ENCODE results near the gene AGPS.
A peak's percentile ranks its signal among the peaks of the same experiment; 100 is the strongest.

The AGPS gene

DNA sequence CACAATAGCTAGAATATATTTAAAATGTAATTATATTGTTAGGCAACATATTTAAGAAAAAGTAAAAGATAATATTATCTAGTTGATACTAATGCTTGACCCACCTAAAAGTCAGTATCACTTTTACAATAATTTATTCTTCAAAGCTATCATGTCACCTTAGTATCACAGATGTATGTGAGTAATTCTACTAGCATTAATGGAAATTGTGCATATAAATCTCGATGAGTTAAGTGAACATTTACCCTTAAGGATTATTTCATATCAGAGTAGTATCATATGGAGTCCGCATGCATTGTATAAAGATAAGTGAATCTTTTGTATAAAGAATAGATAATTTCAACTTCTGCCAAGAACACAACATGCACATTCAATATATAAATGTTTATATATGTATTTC, 103.4 kb downstream of the AGPS start:
- Mint-ChIP-seq H3K27me3 (no peaks in the 10 kb centered on the region), H3K4me1 (no peaks in the 10 kb centered on the region), H3K36me3 (ENCODE audit: insufficient read depth) (peaks cover 20% of the 10 kb centered on the region), H3K4me3 (no peak overlapping the region), H3K9me3 (no peaks in the 10 kb centered on the region), H3K27ac (ENCODE audit: low read depth) (no peak overlapping the region)
- ATAC-seq (replicated peaks; ENCODE audit: extremely low read depth, poor library complexity, severe bottlenecking) (no peak), DNase-seq (ENCODE audit: low spot score in 2 of 2) (no peak)

DNA sequence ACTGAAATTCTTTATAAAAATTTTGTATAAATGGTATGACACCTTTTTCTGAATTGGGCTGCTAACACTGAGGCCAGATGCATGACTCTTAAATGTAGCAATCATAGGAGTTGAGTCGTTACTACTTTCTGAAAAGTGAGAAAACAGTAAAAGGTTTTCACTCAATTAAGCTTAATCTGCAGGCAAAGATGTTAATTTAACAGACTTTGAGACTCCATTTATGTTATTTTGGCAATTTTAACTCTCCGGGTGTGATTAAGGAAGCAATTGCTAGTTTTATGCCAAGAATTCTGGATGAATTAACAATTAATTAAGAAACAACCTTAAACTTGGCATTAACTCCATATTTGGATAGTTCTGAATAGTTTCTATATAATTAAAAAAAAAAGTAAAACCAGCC, 104.3 kb downstream of the AGPS start:
- H3K36me3 Mint-ChIP-seq (ENCODE audit: insufficient read depth) = peaks cover 20% of the 10 kb centered on the region
- H3K9me3 Mint-ChIP-seq = no peaks in the 10 kb centered on the region
- no peak overlapping the region for H3K27ac Mint-ChIP-seq (ENCODE audit: low read depth)
- no peak overlapping the region for H3K4me3 Mint-ChIP-seq
- DNase-seq (ENCODE audit: low spot score in 2 of 2) (no peak), ATAC-seq (replicated peaks; ENCODE audit: extremely low read depth, poor library complexity, severe bottlenecking) (no peak)
- no peaks in the 10 kb centered on the region for H3K27me3 Mint-ChIP-seq
- no peaks in the 10 kb centered on the region for H3K4me1 Mint-ChIP-seq

DNA sequence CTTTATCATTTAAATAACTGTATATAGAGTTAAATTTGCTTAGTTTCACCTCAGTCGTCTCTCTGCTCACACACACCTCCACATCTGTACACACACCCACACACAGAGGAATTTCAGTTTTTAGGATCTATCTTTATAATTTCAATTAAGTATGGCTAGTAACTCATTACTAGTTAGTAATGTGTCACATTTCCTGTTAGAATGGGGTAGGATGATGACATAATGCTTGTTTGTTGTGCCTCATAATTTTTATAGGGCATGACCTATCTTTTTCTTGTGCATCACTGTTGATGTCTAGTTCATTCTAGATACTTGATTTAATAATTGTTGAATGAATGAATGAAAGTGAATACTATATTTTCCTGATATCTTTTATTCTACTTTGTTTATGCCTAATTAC, 108.6 kb downstream of the AGPS start:
- no peaks in the 10 kb centered on the region for H3K9me3 Mint-ChIP-seq
- ATAC-seq (replicated peaks; ENCODE audit: extremely low read depth, poor library complexity, severe bottlenecking) (no peak), DNase-seq (ENCODE audit: low spot score in 2 of 2) (no peak)
- no peak overlapping the region for H3K27ac Mint-ChIP-seq (ENCODE audit: low read depth)
- no peaks in the 10 kb centered on the region for H3K4me1 Mint-ChIP-seq
- H3K36me3 Mint-ChIP-seq (ENCODE audit: insufficient read depth) = peaks cover 15% of the 10 kb centered on the region
- H3K27me3 Mint-ChIP-seq = no peaks in the 10 kb centered on the region
- no peak overlapping the region for H3K4me3 Mint-ChIP-seq

- DNase-seq (ENCODE audit: low spot score in 2 of 2) = no peak
- Mint-ChIP-seq H3K9me3 (no peaks in the 10 kb centered on the region), H3K4me3 (no peak overlapping the region), H3K4me1 (no peaks in the 10 kb centered on the region), H3K36me3 (ENCODE audit: insufficient read depth) (peaks cover 19% of the 10 kb centered on the region), H3K27me3 (no peaks in the 10 kb centered on the region), H3K27ac (ENCODE audit: low read depth) (no peak overlapping the region)
- ATAC-seq (replicated peaks; ENCODE audit: extremely low read depth, poor library complexity, severe bottlenecking) = no peak
These were observed 113.9 kb downstream of the AGPS start for GRCh38 chr2:177506505-177506904.

DNA sequence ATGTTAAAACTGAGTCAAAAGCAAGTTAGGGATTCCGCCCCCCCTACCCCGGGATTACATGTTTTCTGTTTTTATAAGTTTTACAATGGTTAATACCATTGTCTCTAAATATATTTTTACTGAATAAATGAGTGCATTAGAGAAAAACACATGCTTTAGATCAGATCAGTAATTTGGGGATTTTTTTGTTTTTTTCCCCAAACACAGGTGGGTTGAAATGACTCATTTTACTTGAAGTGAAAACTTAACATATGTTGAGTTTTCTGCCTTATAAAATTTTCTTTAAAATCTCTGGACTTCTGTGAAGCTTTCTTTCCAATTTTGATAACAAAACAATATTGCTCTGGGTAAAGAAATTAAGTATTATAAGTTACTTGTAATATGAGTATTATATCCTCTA, 114.4 kb downstream of the AGPS start:
- Mint-ChIP-seq H3K4me1 (no peaks in the 10 kb centered on the region), H3K4me3 (no peak overlapping the region), H3K27ac (ENCODE audit: low read depth) (no peak overlapping the region), H3K27me3 (no peaks in the 10 kb centered on the region), H3K9me3 (no peaks in the 10 kb centered on the region), H3K36me3 (ENCODE audit: insufficient read depth) (peaks cover 19% of the 10 kb centered on the region)
- ATAC-seq (replicated peaks; ENCODE audit: extremely low read depth, poor library complexity, severe bottlenecking) (no peak), DNase-seq (ENCODE audit: low spot score in 2 of 2) (no peak)

DNA sequence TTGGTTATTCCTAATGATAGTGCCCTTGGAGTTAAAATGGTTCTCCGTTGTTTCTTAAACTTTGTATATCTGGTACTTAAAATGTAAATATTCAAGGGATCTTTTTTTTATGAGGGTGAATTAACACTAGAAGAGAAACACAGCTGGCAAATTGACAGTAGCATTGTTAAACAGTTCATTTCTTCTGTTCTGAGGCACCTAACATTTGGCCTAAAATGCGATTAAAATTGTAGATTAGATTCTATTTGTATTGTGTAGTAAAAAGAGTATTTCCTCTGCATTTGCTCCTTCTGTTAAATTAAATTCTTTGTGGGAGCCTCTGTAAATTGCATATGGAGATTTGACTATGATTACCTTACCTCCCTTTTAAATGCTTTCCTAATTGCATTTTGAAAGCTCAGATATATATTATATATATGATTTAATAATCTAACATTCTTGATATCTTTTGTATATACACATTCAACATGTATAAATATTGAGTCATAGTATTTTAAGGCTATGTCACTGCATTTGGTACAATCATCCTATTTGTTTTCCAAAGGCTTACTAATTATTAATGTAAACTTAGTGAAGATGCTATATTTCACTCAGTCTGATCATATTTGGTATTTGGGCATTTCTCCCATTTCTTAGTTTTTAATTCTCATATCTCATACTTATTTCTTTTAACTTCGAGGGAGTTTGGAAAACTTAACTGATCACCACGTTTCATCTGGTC, 124.4 kb downstream of the AGPS start:
- Mint-ChIP-seq H3K27me3 (no peaks in the 10 kb centered on the region), H3K4me3 (no peak overlapping the region), H3K9me3 (no peaks in the 10 kb centered on the region), H3K27ac (ENCODE audit: low read depth) (no peak overlapping the region), H3K4me1 (no peaks in the 10 kb centered on the region), H3K36me3 (ENCODE audit: insufficient read depth) (peaks cover 8% of the 10 kb centered on the region)
- DNase-seq (ENCODE audit: low spot score in 2 of 2) = no peak
- ATAC-seq (replicated peaks; ENCODE audit: extremely low read depth, poor library complexity, severe bottlenecking) = no peak

- Mint-ChIP-seq H3K36me3 (ENCODE audit: insufficient read depth) (peaks cover 11% of the 10 kb centered on the region), H3K4me1 (no peaks in the 10 kb centered on the region), H3K9me3 (no peaks in the 10 kb centered on the region), H3K27me3 (no peaks in the 10 kb centered on the region), H3K27ac (ENCODE audit: low read depth) (no peak overlapping the region), H3K4me3 (no peak overlapping the region)
- DNase-seq (ENCODE audit: low spot score in 2 of 2) (no peak), ATAC-seq (replicated peaks; ENCODE audit: extremely low read depth, poor library complexity, severe bottlenecking) (no peak)
These were observed 126.2 kb downstream of the AGPS start for GRCh38 chr2:177518754-177519153.

GRCh38 chr2:177519534-177520115, 127.1 kb downstream of the AGPS start:
- Mint-ChIP-seq H3K36me3 (ENCODE audit: insufficient read depth) (peaks cover 11% of the 10 kb centered on the region), H3K4me3 (no peak overlapping the region), H3K27me3 (no peaks in the 10 kb centered on the region), H3K4me1 (no peaks in the 10 kb centered on the region), H3K9me3 (no peaks in the 10 kb centered on the region), H3K27ac (ENCODE audit: low read depth) (no peak overlapping the region)
- ATAC-seq (replicated peaks; ENCODE audit: extremely low read depth, poor library complexity, severe bottlenecking) = no peak
- no peak for DNase-seq (ENCODE audit: low spot score in 2 of 2)

GRCh38 chr2:177520324-177520723, 127.8 kb downstream of the AGPS start:
- no peaks in the 10 kb centered on the region for H3K9me3 Mint-ChIP-seq
- H3K27ac Mint-ChIP-seq (ENCODE audit: low read depth) = no peak overlapping the region
- DNase-seq (ENCODE audit: low spot score in 2 of 2) (no peak), ATAC-seq (replicated peaks; ENCODE audit: extremely low read depth, poor library complexity, severe bottlenecking) (no peak)
- no peak overlapping the region for H3K4me3 Mint-ChIP-seq
- H3K27me3 Mint-ChIP-seq = no peaks in the 10 kb centered on the region
- peaks cover 12% of the 10 kb centered on the region for H3K36me3 Mint-ChIP-seq (ENCODE audit: insufficient read depth)
- H3K4me1 Mint-ChIP-seq = no peaks in the 10 kb centered on the region

DNA sequence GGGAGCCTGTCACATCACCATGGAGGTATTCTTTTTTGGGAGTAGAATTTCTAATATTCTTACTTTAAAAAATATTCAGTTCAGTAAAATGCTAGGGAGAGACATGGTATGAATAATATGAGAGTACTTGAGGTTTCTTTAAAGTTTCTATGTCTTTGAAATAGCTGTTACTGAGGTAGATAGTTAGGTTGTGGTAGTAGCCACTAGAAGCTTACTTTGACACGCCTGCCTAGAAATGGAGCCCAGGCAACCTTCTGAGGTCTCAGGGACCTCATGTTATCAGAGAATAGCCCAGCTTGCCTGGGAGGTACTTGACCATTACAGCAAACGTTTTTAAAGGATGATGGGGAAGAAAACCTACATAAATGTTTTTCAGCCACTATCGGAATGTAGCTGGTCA, 131.2 kb downstream of the AGPS start:
- DNase-seq (ENCODE audit: low spot score in 2 of 2) (no peak), ATAC-seq (replicated peaks; ENCODE audit: extremely low read depth, poor library complexity, severe bottlenecking) (no peak)
- no peaks in the 10 kb centered on the region for H3K4me1 Mint-ChIP-seq
- no peaks in the 10 kb centered on the region for H3K27me3 Mint-ChIP-seq
- no peak overlapping the region for H3K4me3 Mint-ChIP-seq
- H3K27ac Mint-ChIP-seq (ENCODE audit: low read depth) = no peak overlapping the region
- peaks cover 13% of the 10 kb centered on the region for H3K36me3 Mint-ChIP-seq (ENCODE audit: insufficient read depth)
- no peaks in the 10 kb centered on the region for H3K9me3 Mint-ChIP-seq

DNA sequence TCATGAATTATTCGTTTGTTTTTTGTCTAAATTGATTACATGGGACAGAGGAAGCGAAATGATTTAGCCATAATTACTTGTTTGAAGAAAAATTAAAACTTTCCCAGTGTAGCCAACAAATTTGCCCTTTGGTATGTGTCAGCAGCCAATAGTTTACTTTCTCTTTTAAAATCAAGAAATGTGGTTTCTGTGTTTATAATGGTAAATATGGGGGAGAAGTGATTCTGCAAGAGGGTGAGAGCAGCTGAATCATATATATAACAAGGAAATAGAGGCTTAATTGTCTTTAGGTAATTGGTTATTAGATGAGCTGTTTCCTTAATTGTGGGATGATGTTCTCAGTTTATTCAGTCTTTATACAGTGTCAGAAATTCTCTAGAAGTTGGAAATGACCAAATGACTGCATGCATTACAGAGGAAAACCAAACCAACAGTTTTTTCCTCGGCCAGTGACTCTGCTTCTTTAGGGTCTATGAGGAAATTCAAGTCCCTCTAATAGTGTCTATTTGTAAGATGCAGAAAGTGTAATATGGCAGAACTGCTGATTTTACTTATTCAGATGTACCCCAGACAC, 132.9 kb downstream of the AGPS start:
- H3K9me3 Mint-ChIP-seq = no peaks in the 10 kb centered on the region
- ATAC-seq (replicated peaks; ENCODE audit: extremely low read depth, poor library complexity, severe bottlenecking) (no peak), DNase-seq (ENCODE audit: low spot score in 2 of 2) (no peak)
- H3K27me3 Mint-ChIP-seq = no peaks in the 10 kb centered on the region
- no peak overlapping the region for H3K27ac Mint-ChIP-seq (ENCODE audit: low read depth)
- H3K4me3 Mint-ChIP-seq = no peak overlapping the region
- H3K4me1 Mint-ChIP-seq = no peaks in the 10 kb centered on the region
- peaks cover 9% of the 10 kb centered on the region for H3K36me3 Mint-ChIP-seq (ENCODE audit: insufficient read depth)

DNA sequence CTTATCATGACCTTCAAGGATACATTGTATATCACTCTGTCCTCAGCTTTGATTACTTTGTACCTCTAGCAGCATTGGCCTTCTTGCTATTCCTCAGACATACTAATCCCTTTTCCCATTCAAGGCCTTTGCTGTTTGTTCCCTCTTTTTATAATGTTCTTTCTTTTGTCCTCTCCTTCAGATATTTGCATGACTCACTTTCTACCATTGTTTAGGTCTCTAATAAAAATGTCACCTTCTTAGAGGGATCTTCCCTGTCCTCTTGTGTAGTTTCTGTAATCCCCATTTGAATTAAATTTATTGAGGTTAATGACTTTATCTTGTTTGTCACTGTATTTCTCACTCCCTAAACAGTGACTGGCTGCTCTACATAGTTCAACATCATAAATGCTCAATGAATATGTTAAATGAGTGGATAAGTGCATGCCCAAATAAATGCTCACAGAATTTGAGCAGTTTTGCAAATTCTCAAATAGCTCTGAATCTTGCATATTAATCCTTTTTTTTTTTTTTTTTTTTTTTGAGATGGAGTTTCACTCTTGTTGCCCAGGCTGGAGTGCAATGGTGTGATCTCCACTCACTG, 135.9 kb downstream of the AGPS start:
- DNase-seq (ENCODE audit: low spot score in 2 of 2) (no peak), ATAC-seq (replicated peaks; ENCODE audit: extremely low read depth, poor library complexity, severe bottlenecking) (no peak)
- Mint-ChIP-seq H3K4me1 (no peaks in the 10 kb centered on the region), H3K27ac (ENCODE audit: low read depth) (peak overlapping the region; percentile 61), H3K36me3 (ENCODE audit: insufficient read depth) (peaks cover 6% of the 10 kb centered on the region), H3K9me3 (no peaks in the 10 kb centered on the region), H3K4me3 (no peak overlapping the region), H3K27me3 (no peaks in the 10 kb centered on the region)

GRCh38 chr2:177529166-177529565, 136.6 kb downstream of the AGPS start:
- Mint-ChIP-seq H3K27me3 (no peaks in the 10 kb centered on the region), H3K4me1 (no peaks in the 10 kb centered on the region), H3K9me3 (no peaks in the 10 kb centered on the region), H3K36me3 (ENCODE audit: insufficient read depth) (peaks cover 6% of the 10 kb centered on the region), H3K4me3 (no peak overlapping the region), H3K27ac (ENCODE audit: low read depth) (peak overlapping the region; percentile 61)
- ATAC-seq (replicated peaks; ENCODE audit: extremely low read depth, poor library complexity, severe bottlenecking) (no peak), DNase-seq (ENCODE audit: low spot score in 2 of 2) (no peak)
